Heart right ventricle (tissue), 16 donors: Measurements from ENCODE around the gene SKAP1. TPM values are rescaled to one million over a fixed set of nuclear protein-coding genes. Genes with fewer than 3 reads are reported as not detected.

Experiments
- ATAC-seq, 8 donors: fragments of 200-7000 bp; cut with Tn5 transposase; one replicate each; pipeline ENCODE4 v1.9.1; 2020; ENCODE audit warnings: mild to moderate bottlenecking in 8 of 8, moderate library complexity in 8 of 8, moderate number of reproducible peaks in 1 of 8
- DNase-seq, 2 donors: peaks; one replicate each; pipeline ENCODE4 v3.0.0-alpha.2; 2020
- H3K27ac ChIP-seq, 10 donors: fragments of 200-600 bp; sonication (generic) in 2 of 10; one replicate each; pipeline versions ENCODE4 v1.5.0 to v1.8.0; 2020 to 2022; ENCODE audit warnings: mild to moderate bottlenecking in 3 of 10
- H3K27me3 ChIP-seq, 7 donors: fragments of 200-600 bp; one replicate each; pipeline ENCODE4 v1.8.0; 2021 to 2022; ENCODE audit warnings: mild to moderate bottlenecking in 2 of 7
- H3K36me3 ChIP-seq, 9 donors: fragments of 200-600 bp; sonication (generic) in 1 of 9; one replicate each; pipeline versions ENCODE4 v1.5.0 to v1.8.0; 2020 to 2022; ENCODE audit warnings: mild to moderate bottlenecking in 2 of 9
- H3K4me1 ChIP-seq, 9 donors: fragments of 200-600 bp; sonication (generic) in 1 of 9; one replicate each; pipeline versions ENCODE4 v1.5.0 to v1.8.0; 2020 to 2022; ENCODE audit warnings: mild to moderate bottlenecking in 4 of 9
- H3K4me3 ChIP-seq, 10 donors: fragments of 200-600 bp; sonication (generic) in 2 of 10; one replicate each; pipeline versions ENCODE4 v1.5.0 to v1.8.0; 2020 to 2022; ENCODE audit warnings: mild to moderate bottlenecking in 7 of 10, moderate library complexity in 2 of 10
- H3K9me3 ChIP-seq, 11 donors: fragments of 200-600 bp in 10 of 11; sonication (generic) in 2 of 11; one replicate each; pipeline versions ENCODE4 v1.5.0 to v1.8.0; 2013 to 2022; ENCODE audit warnings: mild to moderate bottlenecking in 2 of 11, control low read depth in 1 of 11, moderate library complexity in 1 of 11
- CTCF ChIP-seq, 9 donors: fragments of 200-600 bp; sonication (generic) in 2 of 9; IDR thresholded peaks; one replicate each; pipeline versions ENCODE4 v1.5.0 to v1.8.0; 2021 to 2022; ENCODE audit warnings: antibody characterized with exemption in 9 of 9, mild to moderate bottlenecking in 5 of 9, moderate library complexity in 1 of 9
- WGBS, 2 donors: extraction: QIAGEN DNeasy Blood & Tissue Kit; methylation state at CpG; one replicate each; pipeline ENCODE4 v1.1.7; 2013; ENCODE audit warnings: inconsistent platforms in 1 of 2; 5-methylcytosine and 5-hydroxymethylcytosine counted together
- intact Hi-C, 10 donors: fragments of 100-400 bp; cut with DNase I; formaldehyde crosslinking; loops; one replicate each; pipeline versions ENCODE4 v1.11.1 to v1.14.2; 2022
- polyA plus RNA-seq, 2 donors: library from polyadenylated mRNA; stranded (reverse); fragments of 200-250 nt; gene quantifications; one replicate each; pipeline ENCODE4 v1.2.3, GENCODE V29; 2013
- total RNA-seq, 10 donors: library from RNA; stranded (reverse); fragmentation: NEBNext Ultra II Directional in 3 of 10; extraction: Animal tissue kit (Norgen Biotek cat#: 25700) in 3 of 10; gene quantifications; one replicate each; pipeline versions ENCODE4 v1.2.1 to v1.2.4, GENCODE V29; 2021 to 2023
- donor health status: Arrhythmogenic right ventricular cardiomyopathy.
- donor health status: ischemic (EF 13 %, LVEDD 7.1; RV severe dilation, severe dysfunction).
- donor health status: healthy with polysubstance abuse.
- donor health status: DM: no; HTN: yes; CAD: no.
- donor health status: DM: no; HTN: no; CAD: no.
- donor health status: ischemic (EF 25% LVEDD 6.9; RV normal size, moderate dysfunction).
- donor health status: ischemic (EF 25% LVEDD 5.7; RV mildly dilated, moderate dysfunction).
- donor health status: healthy.
- donor health status: DM: yes; HTN: yes; CAD: no.
- donor health status: Ischemic cardiomyopathy.
- donor health status: ischemic (EF 35%, LVEDD 5.7; RV mildly dilated, moderate dysfunction).
- donor health status: nonischemic (EF 11% LVEDD 7.7; RV severe dilation, severe dysfunction).
- donor health status: DM: yes; HTN: yes; CAD: no.
- donor health status: PGD.
- donor health status: ischemic (EF 29% LVEDD 5.4; RV normal size, mild dysfunction).
- donor health status: nonischemic (EF 23%, LVEDD 6.1; RV moderate dilation, normal function).

The SKAP1 gene
- total and polyA plus RNA-seq, 12 donors = 0.33 to 1.7 (median 0.75) TPM; not detected in 5

- no peak for ATAC-seq
- Histone ChIP-seq H3K27ac (peak overlapping the region in 6 of 10 donors; percentile 5 to 71 (median 52)), H3K4me1 (peaks cover 10 to 59% (median 31%) of the 10 kb centered on the region in 9 donors), H3K9me3 (no peaks in the 10 kb centered on the region), H3K4me3 (no peak overlapping the region), H3K36me3 (no peaks in the 10 kb centered on the region), H3K27me3 (peaks cover 0 to 5% (median 0%) of the 10 kb centered on the region in 7 donors)
- WGBS, 2 donors = 66 to 69% methylated on average over 7 of the region's 7 CpGs
- no peak for TF ChIP-seq CTCF (IDR thresholded peaks at IDR 0.05)
- no peak for DNase-seq
- intact Hi-C loops = no loop called here
Measured at GRCh38 chr17:48241770-48242497, 188.1 kb downstream of the SKAP1 start.

DNA sequence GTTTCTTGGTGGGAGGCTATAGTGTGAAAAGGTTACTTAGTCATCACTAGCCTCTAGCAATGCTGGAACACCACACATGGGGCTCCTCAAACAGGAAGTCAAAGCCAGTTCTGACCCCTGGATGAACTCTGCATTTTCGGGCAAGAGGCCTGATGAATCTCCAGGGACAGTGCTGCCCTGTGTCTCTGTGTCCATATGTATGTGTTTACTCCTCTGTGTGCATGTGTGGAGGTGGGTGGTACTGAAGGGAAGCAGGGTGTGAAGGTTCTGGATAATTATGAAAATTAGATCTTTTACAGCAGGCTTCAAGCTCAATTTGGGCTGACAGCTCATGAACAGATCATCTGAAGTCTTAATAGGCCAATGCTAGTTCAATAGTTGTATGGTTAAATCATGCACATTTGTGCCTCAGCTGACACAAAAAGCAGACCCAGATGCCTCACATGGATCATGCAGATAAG lies 188.9 kb downstream of the SKAP1 start:
- DNase-seq (peak; percentile 13 to 38), ATAC-seq (peak; percentile 70 to 92 (median 84))
- Histone ChIP-seq H3K27ac (peak overlapping the region in 7 of 10 donors; percentile 5 to 71 (median 51)), H3K27me3 (peaks cover 0 to 5% (median 0%) of the 10 kb centered on the region in 7 donors), H3K4me3 (no peak overlapping the region), H3K36me3 (no peaks in the 10 kb centered on the region), H3K9me3 (no peaks in the 10 kb centered on the region), H3K4me1 (peaks cover 10 to 66% (median 31%) of the 10 kb centered on the region in 9 donors)
- no peak for TF ChIP-seq CTCF (IDR thresholded peaks at IDR 0.05)
- intact Hi-C loops = no loop called here
- WGBS, 2 donors = 17 to 38% methylated on average over 1 of the region's 1 CpG

- Histone ChIP-seq H3K9me3 (no peaks in the 10 kb centered on the region), H3K27ac (peak overlapping the region in 6 of 10 donors; percentile 15 to 71 (median 52)), H3K36me3 (no peaks in the 10 kb centered on the region), H3K27me3 (peaks cover 0 to 4% (median 0%) of the 10 kb centered on the region in 7 donors), H3K4me3 (no peak overlapping the region), H3K4me1 (peaks cover 10 to 66% (median 31%) of the 10 kb centered on the region in 9 donors)
- ATAC-seq = peak in 1 of 8 donors; percentile 19
- TF ChIP-seq CTCF (IDR thresholded peaks at IDR 0.05) = no peak
- DNase-seq = no peak
- WGBS, 2 donors = 21 to 27% methylated on average over 2 of the region's 2 CpGs
- intact Hi-C loops = no loop called here
Measured at GRCh38 chr17:48240562-48241130, 189.4 kb downstream of the SKAP1 start.

GRCh38 chr17:48240122-48240521 lies 189.9 kb downstream of the SKAP1 start:
- TF ChIP-seq CTCF (IDR thresholded peaks at IDR 0.05) = no peak
- intact Hi-C loops = no loop called here
- Histone ChIP-seq H3K27me3 (no peaks in the 10 kb centered on the region), H3K36me3 (no peaks in the 10 kb centered on the region), H3K4me3 (no peak overlapping the region), H3K4me1 (peaks cover 10 to 64% (median 31%) of the 10 kb centered on the region in 9 donors), H3K27ac (peak overlapping the region in 5 of 10 donors; percentile 18 to 71 (median 53)), H3K9me3 (no peaks in the 10 kb centered on the region)
- 54 to 69% methylated on average over 2 of the region's 2 CpGs for WGBS, 2 donors
- ATAC-seq (no peak), DNase-seq (no peak)
